GM11168 (cell line): Measurements from ENCODE around the gene SATB1.

Source experiments
- in situ Hi-C: fragments of 300-500 bp; cut with MboI; formaldehyde crosslinking; loops from one replicate; pipeline ENCODE4 v1.12.0; 2022; ENCODE audit warnings: low sequenced_read_pairs; ENCODE audit not compliant: unreplicated experiment

The SATB1 gene

DNA sequence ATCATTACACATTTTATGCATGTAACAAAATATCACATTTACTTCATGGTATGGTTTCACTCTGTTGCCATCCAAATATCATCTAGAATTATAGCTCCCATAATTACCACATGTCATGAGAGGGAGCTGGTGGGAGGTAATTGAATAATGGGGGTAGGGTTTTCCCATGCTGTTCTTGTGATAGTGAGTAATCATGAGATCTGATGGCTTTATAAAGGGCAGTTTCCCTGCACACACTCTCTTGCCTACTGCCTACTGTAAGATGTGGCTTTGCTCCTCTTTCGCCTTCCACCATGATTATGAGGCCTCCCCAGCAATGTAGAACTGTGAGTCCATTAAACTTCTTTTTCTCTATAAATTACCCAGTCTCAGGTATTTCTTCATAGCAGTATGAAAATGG, 123.4 kb downstream of the SATB1 start:
- in situ Hi-C loops: no loop called here

DNA sequence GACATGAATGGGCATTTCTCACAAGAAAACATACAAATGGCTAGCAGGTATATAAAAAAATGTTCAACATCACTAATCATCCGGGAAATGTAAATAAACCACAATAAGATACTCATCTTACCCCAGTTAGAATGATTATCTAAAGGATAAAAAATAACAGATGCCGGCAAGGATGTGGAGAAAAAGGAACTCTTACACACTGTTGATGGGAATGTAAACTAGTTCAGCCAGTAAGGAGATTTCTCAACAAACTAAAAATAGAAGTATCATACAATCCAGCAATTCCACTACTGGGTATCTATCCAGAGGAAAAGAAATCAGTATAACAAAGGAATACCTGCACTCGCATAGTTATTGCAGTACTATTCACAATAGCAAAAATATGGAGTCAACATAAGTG, 124.2 kb downstream of the SATB1 start:
- in situ Hi-C loops: no loop called here

DNA sequence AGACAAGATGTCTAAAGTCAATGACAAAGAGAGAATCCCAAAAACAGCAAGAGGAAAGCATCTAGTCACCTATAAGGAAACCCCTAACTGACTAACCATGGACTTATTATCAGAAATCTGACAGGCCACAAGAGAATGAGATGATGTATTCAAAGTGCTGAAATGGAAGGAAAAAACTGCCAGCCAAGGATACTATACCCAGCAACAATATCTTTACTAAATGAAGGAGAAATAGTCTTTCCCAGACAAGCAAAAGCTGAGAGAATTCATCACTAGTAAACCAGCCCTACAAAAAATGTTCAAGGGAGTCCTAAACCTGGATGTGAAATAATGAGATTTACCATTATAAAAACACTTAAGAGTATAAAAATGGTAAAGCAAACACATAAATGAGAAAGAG, 128.0 kb downstream of the SATB1 start:
- in situ Hi-C loops: loop anchor here (25.0 kb wide), 1 partner anchor 410 kb away; no protein-coding TSS in a partner anchor
